Measurements from ENCODE around the gene RARA.

Gene RARA

GRCh38 chr17:40345161-40345993, 36.4 kb downstream of the RARA start:
- peak; percentile 89 for DNase-seq

- no peak for DNase-seq
These were observed 37.2 kb downstream of the RARA start for GRCh38 chr17:40345994-40346764.

GRCh38 chr17:40346765-40347158, 37.8 kb downstream of the RARA start:
- no peak for DNase-seq

- DNase-seq = no peak
These were observed 38.5 kb downstream of the RARA start for GRCh38 chr17:40347319-40348135.

- no peak for DNase-seq
These were observed 39.1 kb downstream of the RARA start for GRCh38 chr17:40348136-40348504.

GRCh38 chr17:40348562-40349476, 39.8 kb downstream of the RARA start:
- no peak for DNase-seq

- no peak for DNase-seq
These were observed 40.5 kb downstream of the RARA start for GRCh38 chr17:40349477-40349894.

GRCh38 chr17:40349895-40350688, 41.1 kb downstream of the RARA start:
- DNase-seq = peak; percentile 51

GRCh38 chr17:40350689-40351358, 41.8 kb downstream of the RARA start:
- peak; percentile 50 for DNase-seq

- DNase-seq = peak; percentile 47
These were observed 42.6 kb downstream of the RARA start for GRCh38 chr17:40351359-40352236.

- DNase-seq = no peak
These were observed 43.3 kb downstream of the RARA start for GRCh38 chr17:40352237-40352778.

GRCh38 chr17:40352779-40353394, 43.9 kb downstream of the RARA start:
- DNase-seq = no peak

GRCh38 chr17:40354221-40355122, 45.5 kb downstream of the RARA start:
- no peak for DNase-seq

GRCh38 chr17:40355123-40355803, 46.3 kb downstream of the RARA start:
- peak; percentile 73 for DNase-seq

GRCh38 chr17:40355804-40356758, 47.1 kb downstream of the RARA start:
- DNase-seq = no peak

Measured in right kidney (tissue), 1 donor.